ENCODE measurements around the gene MAB21L3.

The MAB21L3 gene

GRCh38 chr1:116078699-116079223, 32.4 kb upstream of the MAB21L3 start:
- TF ChIP-seq REST (IDR thresholded peaks at IDR 0.05; ENCODE audit: low read depth) (no peak), TAF1 (IDR thresholded peaks at IDR 0.05; ENCODE audit: low read depth) (no peak), EGR1 (IDR thresholded peaks at IDR 0.05) (no peak), FOXM1 (IDR thresholded peaks at IDR 0.05; ENCODE audit: borderline replicate concordance, low read depth) (no peak), YY1 (IDR thresholded peaks at IDR 0.05; ENCODE audit: low read depth) (no peak), CEBPB (IDR thresholded peaks at IDR 0.05) (no peak), EP300 (IDR thresholded peaks at IDR 0.05; ENCODE audit: borderline replicate concordance) (no peak)

GRCh38 chr1:116087628-116088027, 23.6 kb upstream of the MAB21L3 start:
- no peak for TF ChIP-seq REST (IDR thresholded peaks at IDR 0.05; ENCODE audit: low read depth)
- TF ChIP-seq CREB1 (IDR thresholded peaks at IDR 0.05; ENCODE audit: low read depth) = no peak
- no peak for TF ChIP-seq EGR1 (IDR thresholded peaks at IDR 0.05)
- TF ChIP-seq EP300 (IDR thresholded peaks at IDR 0.05; ENCODE audit: borderline replicate concordance) = no peak
- TF ChIP-seq MAX (IDR thresholded peaks at IDR 0.05) = no peak
- TF ChIP-seq CEBPB (IDR thresholded peaks at IDR 0.05) = no peak
- TF ChIP-seq NFIC (IDR thresholded peaks at IDR 0.05) = no peak
- TF ChIP-seq TEAD4 (IDR thresholded peaks at IDR 0.05) = no peak
- no peak for TF ChIP-seq TAF1 (IDR thresholded peaks at IDR 0.05; ENCODE audit: low read depth)
- no peak for TF ChIP-seq ZBTB7A (IDR thresholded peaks at IDR 0.05; ENCODE audit: low read depth)
- no peak for TF ChIP-seq FOXM1 (IDR thresholded peaks at IDR 0.05; ENCODE audit: borderline replicate concordance, low read depth)
- TF ChIP-seq TCF12 (IDR thresholded peaks at IDR 0.05; ENCODE audit: low read depth) = no peak

- TF ChIP-seq REST (IDR thresholded peaks at IDR 0.05; ENCODE audit: low read depth) (no peak), MAX (IDR thresholded peaks at IDR 0.05) (no peak), EP300 (IDR thresholded peaks at IDR 0.05; ENCODE audit: borderline replicate concordance) (no peak), TCF12 (IDR thresholded peaks at IDR 0.05; ENCODE audit: low read depth) (no peak)
Observed at GRCh38 chr1:116089870-116090269, 21.3 kb upstream of the MAB21L3 start.

GRCh38 chr1:116091083-116091482, 20.1 kb upstream of the MAB21L3 start:
- TF ChIP-seq REST (IDR thresholded peaks at IDR 0.05; ENCODE audit: low read depth) (no peak), USF1 (IDR thresholded peaks at IDR 0.05) (no peak), EGR1 (IDR thresholded peaks at IDR 0.05) (no peak), CEBPB (IDR thresholded peaks at IDR 0.05) (no peak), TEAD4 (IDR thresholded peaks at IDR 0.05) (no peak), TAF1 (IDR thresholded peaks at IDR 0.05; ENCODE audit: low read depth) (no peak), RAD21 (IDR thresholded peaks at IDR 0.05; ENCODE audit: low read depth) (no peak), NFIC (IDR thresholded peaks at IDR 0.05) (no peak), FOXM1 (IDR thresholded peaks at IDR 0.05; ENCODE audit: borderline replicate concordance, low read depth) (no peak), TCF12 (IDR thresholded peaks at IDR 0.05; ENCODE audit: low read depth) (no peak), ZBTB7A (IDR thresholded peaks at IDR 0.05; ENCODE audit: low read depth) (no peak), MAX (IDR thresholded peaks at IDR 0.05) (no peak), CREB1 (IDR thresholded peaks at IDR 0.05; ENCODE audit: low read depth) (no peak), YY1 (IDR thresholded peaks at IDR 0.05; ENCODE audit: low read depth) (no peak), EP300 (IDR thresholded peaks at IDR 0.05; ENCODE audit: borderline replicate concordance) (no peak)

Measured in Ishikawa (cell line).